GM12878 (cell line): Measurements from ENCODE around the gene MGLL. TPM values are rescaled to one million over a fixed set of nuclear protein-coding genes. Genes with fewer than 3 reads are reported as not detected.

Experiments used
- ETV6 ChIP-seq, 2 experiments: fragments of 450-650 bp in 1 of 2; IDR thresholded peaks in 1 of 2; conservative IDR thresholded peaks in 1 of 2; 2 replicates each; pipeline ENCODE4 v1.6.1; 2014; ENCODE audit warnings: antibody characterized with exemption in 1 of 2, borderline replicate concordance in 1 of 2, low read depth in 1 of 2, mild to moderate bottlenecking in 1 of 2, moderate library complexity in 1 of 2
- HDAC6 ChIP-seq: fragments of 200-600 bp; sonication (generic); IDR thresholded peaks from one replicate; pipeline ENCODE4 v1.8.0; 2017; ENCODE audit warnings: antibody characterized with exemption; ENCODE audit not compliant: unreplicated experiment
- IKZF2 ChIP-seq, 2 experiments: fragments of 450-650 bp; IDR thresholded peaks; 2 replicates each; pipeline ENCODE4 v1.6.1; 2017; ENCODE audit warnings: mild to moderate bottlenecking in 2 of 2, moderate library complexity in 2 of 2
- MTA2 ChIP-seq: fragments of 450-650 bp; IDR thresholded peaks from 2 replicates; pipeline ENCODE4 v1.6.1; 2016; ENCODE audit warnings: low read depth, mild to moderate bottlenecking, moderate library complexity
- NFYB ChIP-seq: IDR thresholded peaks from 2 replicates; pipeline ENCODE4 v1.6.1; 2011; ENCODE audit warnings: low read depth, mild to moderate bottlenecking, low read length, improper control_type of control experiment, moderate library complexity; ENCODE audit not compliant: insufficient read depth
- TCF12 ChIP-seq: IDR thresholded peaks from 2 replicates; pipeline ENCODE4 v1.6.1; 2011; ENCODE audit warnings: low read depth, mild to moderate bottlenecking, low read length
- USF2 ChIP-seq: IDR thresholded peaks from 2 replicates; pipeline ENCODE4 v1.6.1; 2011; ENCODE audit warnings: low read depth, low read length, improper control_type of control experiment, borderline replicate concordance
- ZNF207 ChIP-seq: fragments of 450-650 bp; IDR thresholded peaks from 2 replicates; pipeline ENCODE4 v1.6.1; 2014; ENCODE audit warnings: antibody characterized with exemption, mild to moderate bottlenecking, borderline replicate concordance
- polyA plus RNA-seq, 11 experiments: library from polyadenylated mRNA; depleted of rRNA in 4 of 11; unstranded in 6 of 11; stranded (reverse) in 5 of 11; fragments of >200 nt; fragmentation: Nextera tagmentation in 4 of 11; fragmentation: Illumina TruSeq in 1 of 11; extraction: Ambion mirVana in 4 of 11; extraction: Trizol in 1 of 11; gene quantifications; 1 replicate in 1 of 11; 2 replicates in 10 of 11; pipeline versions ENCODE4 v1.2.1 to v1.2.3, GENCODE V29; 2011 to 2016; ENCODE audit warnings: inconsistent platforms in 2 of 11, missing spikeins in 2 of 11, low read depth in 1 of 11
- total RNA-seq, 4 experiments: library from RNA; depleted of rRNA in 3 of 4; stranded (reverse); fragments of >200 nt in 3 of 4; fragmentation: Illumina TruSeq in 1 of 4; extraction: Trizol in 1 of 4; gene quantifications; 2 replicates each; pipeline versions ENCODE4 v1.2.1 to v1.2.3, GENCODE V29; 2013 to 2021
- TF ChIP-seq, protein P1 (sequence below): IDR thresholded peaks from 2 replicates; pipeline ENCODE4 v1.6.1; 2012; ENCODE audit warnings: mild to moderate bottlenecking, low read depth, low read length

MGLL gene
- total and polyA plus RNA-seq, 10 of the 15 experiments (the other 5 are each of a cell fraction or from before 2014, with no cell fraction given): 44.9 to 177 (median 72.9) TPM

DNA sequence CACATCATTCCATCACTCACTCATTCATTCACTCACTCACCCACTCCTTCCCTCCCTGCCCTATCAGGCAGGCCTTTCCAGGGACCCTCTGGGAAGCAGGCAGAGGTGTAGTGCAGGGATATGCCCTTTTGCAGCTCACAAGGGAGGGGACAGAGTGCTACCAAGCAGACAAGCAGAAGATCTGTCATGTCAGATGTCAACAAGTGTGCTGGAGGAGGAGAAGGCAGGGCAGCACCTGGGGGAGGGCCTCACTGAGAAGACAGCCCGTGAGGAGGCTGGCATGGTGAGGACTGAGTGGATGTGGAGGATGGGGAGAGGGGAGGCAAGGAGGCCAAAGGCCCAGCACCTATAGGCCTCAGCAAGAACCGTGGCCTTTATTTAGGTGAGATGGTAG, 134.3 kb downstream of the MGLL start (continued):
- TF ChIP-seq ETV6 (conservative IDR thresholded peaks at IDR 0.05 in 1 of 2, IDR thresholded peaks at IDR 0.05 in 1 of 2; ENCODE audit: borderline replicate concordance in 1 of 2, low read depth in 1 of 2) (no peak), ZNF207 (no peak), TCF12 (no peak), MTA2 (no peak), NFYB (no peak), USF2 (no peak), HDAC6 (no peak), IKZF2 (IDR thresholded peaks at IDR 0.05) (no peak)
- TF ChIP-seq, protein P1, sequence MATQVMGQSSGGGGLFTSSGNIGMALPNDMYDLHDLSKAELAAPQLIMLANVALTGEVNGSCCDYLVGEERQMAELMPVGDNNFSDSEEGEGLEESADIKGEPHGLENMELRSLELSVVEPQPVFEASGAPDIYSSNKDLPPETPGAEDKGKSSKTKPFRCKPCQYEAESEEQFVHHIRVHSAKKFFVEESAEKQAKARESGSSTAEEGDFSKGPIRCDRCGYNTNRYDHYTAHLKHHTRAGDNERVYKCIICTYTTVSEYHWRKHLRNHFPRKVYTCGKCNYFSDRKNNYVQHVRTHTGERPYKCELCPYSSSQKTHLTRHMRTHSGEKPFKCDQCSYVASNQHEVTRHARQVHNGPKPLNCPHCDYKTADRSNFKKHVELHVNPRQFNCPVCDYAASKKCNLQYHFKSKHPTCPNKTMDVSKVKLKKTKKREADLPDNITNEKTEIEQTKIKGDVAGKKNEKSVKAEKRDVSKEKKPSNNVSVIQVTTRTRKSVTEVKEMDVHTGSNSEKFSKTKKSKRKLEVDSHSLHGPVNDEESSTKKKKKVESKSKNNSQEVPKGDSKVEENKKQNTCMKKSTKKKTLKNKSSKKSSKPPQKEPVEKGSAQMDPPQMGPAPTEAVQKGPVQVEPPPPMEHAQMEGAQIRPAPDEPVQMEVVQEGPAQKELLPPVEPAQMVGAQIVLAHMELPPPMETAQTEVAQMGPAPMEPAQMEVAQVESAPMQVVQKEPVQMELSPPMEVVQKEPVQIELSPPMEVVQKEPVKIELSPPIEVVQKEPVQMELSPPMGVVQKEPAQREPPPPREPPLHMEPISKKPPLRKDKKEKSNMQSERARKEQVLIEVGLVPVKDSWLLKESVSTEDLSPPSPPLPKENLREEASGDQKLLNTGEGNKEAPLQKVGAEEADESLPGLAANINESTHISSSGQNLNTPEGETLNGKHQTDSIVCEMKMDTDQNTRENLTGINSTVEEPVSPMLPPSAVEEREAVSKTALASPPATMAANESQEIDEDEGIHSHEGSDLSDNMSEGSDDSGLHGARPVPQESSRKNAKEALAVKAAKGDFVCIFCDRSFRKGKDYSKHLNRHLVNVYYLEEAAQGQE: no peak
